KMS-11 (cell line): ENCODE results near the gene COL20A1.
"Not testable (repeated sequence)": the region's sequence is repeated elsewhere in the genome, so short reads cannot be mapped to it uniquely, and the experiment has no call there.

ENCODE experiments used
- H2AFZ ChIP-seq: fragments of 200-600 bp; sonication (generic); 2 replicates; pipeline ENCODE4 v1.6.1; 2016; ENCODE audit warnings: antibody characterized with exemption, mixed run types, low read depth
- H3K27ac ChIP-seq: fragments of 200-600 bp; sonication (generic); 2 replicates; pipeline ENCODE4 v1.6.1; 2016; ENCODE audit warnings: mild to moderate bottlenecking, mixed run types
- H3K27me3 ChIP-seq: fragments of 200-600 bp; sonication (generic); 2 replicates; pipeline ENCODE4 v1.6.1; 2017; ENCODE audit warnings: mild to moderate bottlenecking, low read depth, mixed run types, moderate library complexity; ENCODE audit not compliant: insufficient read depth
- H3K36me3 ChIP-seq: fragments of 200-600 bp; sonication (generic); 2 replicates; pipeline ENCODE4 v1.6.1; 2017; ENCODE audit warnings: mild to moderate bottlenecking, mixed run types; ENCODE audit not compliant: insufficient read depth
- H3K4me1 ChIP-seq: fragments of 200-600 bp; sonication (generic); 2 replicates; pipeline ENCODE4 v1.6.1; 2016; ENCODE audit warnings: mild to moderate bottlenecking, low read depth, mixed run types; ENCODE audit not compliant: poor library complexity, severe bottlenecking
- H3K4me2 ChIP-seq: fragments of 200-600 bp; sonication (generic); 2 replicates; pipeline ENCODE4 v1.7.0; 2016; ENCODE audit warnings: mild to moderate bottlenecking, mixed run types
- H3K4me3 ChIP-seq: fragments of 200-600 bp; sonication (generic); IDR thresholded peaks from 2 replicates; pipeline ENCODE4 v1.6.1; 2017; ENCODE audit warnings: low read depth, low read length, mixed read lengths; ENCODE audit not compliant: insufficient read depth
- H3K79me2 ChIP-seq: fragments of 200-600 bp; sonication (generic); 2 replicates; pipeline ENCODE4 v1.6.1; 2016; ENCODE audit warnings: low read depth, mixed run types; ENCODE audit not compliant: insufficient read depth
- H3K9ac ChIP-seq: fragments of 200-600 bp; sonication (generic); 2 replicates; pipeline ENCODE4 v1.6.1; 2016; ENCODE audit warnings: mild to moderate bottlenecking, mixed run types
- H4K20me1 ChIP-seq: fragments of 200-600 bp; sonication (generic); 2 replicates; pipeline ENCODE4 v1.6.1; 2016; ENCODE audit warnings: mild to moderate bottlenecking, mixed run types; ENCODE audit not compliant: insufficient read depth
- CTCF ChIP-seq: fragments of 200-600 bp; sonication (generic); conservative IDR thresholded peaks from 2 replicates; pipeline ENCODE4 v1.6.1; 2017; ENCODE audit warnings: low read depth, mild to moderate bottlenecking, antibody characterized with exemption, low read length, moderate library complexity, mixed read lengths

COL20A1 gene

GRCh38 chr20:63379296-63379695 lies 86.3 kb downstream of the COL20A1 start:
- Histone ChIP-seq H3K4me3 (no peak overlapping the region), H2AFZ (no peak overlapping the region), H3K9ac (no peak overlapping the region), H3K4me2 (no peak overlapping the region), H3K4me1 (no peaks in the 10 kb centered on the region), H3K27me3 (peaks cover 91% of the 10 kb centered on the region), H3K36me3 (no peaks in the 10 kb centered on the region), H3K79me2 (no peaks in the 10 kb centered on the region), H3K27ac (no peak overlapping the region), H4K20me1 (no peaks in the 10 kb centered on the region)
- no peak for TF ChIP-seq CTCF

GRCh38 chr20:63379872-63380271 lies 86.9 kb downstream of the COL20A1 start:
- H4K20me1 ChIP-seq = not testable (repeated sequence)

GRCh38 chr20:63380346-63380870 lies 87.4 kb downstream of the COL20A1 start:
- no peak overlapping the region for H3K9ac ChIP-seq
- H4K20me1 ChIP-seq = no peaks in the 10 kb centered on the region
- H3K4me1 ChIP-seq = no peaks in the 10 kb centered on the region
- H3K4me2 ChIP-seq = no peak overlapping the region
- no peak overlapping the region for H2AFZ ChIP-seq
- H3K27ac ChIP-seq = no peak overlapping the region
- H3K36me3 ChIP-seq = no peaks in the 10 kb centered on the region
- H3K4me3 ChIP-seq = no peak overlapping the region
- no peaks in the 10 kb centered on the region for H3K79me2 ChIP-seq
- TF ChIP-seq CTCF = no peak
- H3K27me3 ChIP-seq = peaks cover 91% of the 10 kb centered on the region

More at GRCh38 chr20:63379872-63380271, 86.9 kb downstream of the COL20A1 start:
- not testable (repeated sequence) for H3K27ac ChIP-seq, H2AFZ ChIP-seq, H3K4me3 ChIP-seq, H3K9ac ChIP-seq, H3K79me2 ChIP-seq, H3K4me1 ChIP-seq, H3K4me2 ChIP-seq, H3K36me3 ChIP-seq
- peaks cover 91% of the 10 kb centered on the region for H3K27me3 ChIP-seq

GRCh38 chr20:63381781-63382431 lies 88.9 kb downstream of the COL20A1 start:
- peaks cover 96% of the 10 kb centered on the region for H3K27me3 ChIP-seq
- no peaks in the 10 kb centered on the region for H4K20me1 ChIP-seq
- peak; percentile 96 for TF ChIP-seq CTCF
- no peak overlapping the region for H2AFZ ChIP-seq
- H3K79me2 ChIP-seq = no peaks in the 10 kb centered on the region
- no peaks in the 10 kb centered on the region for H3K4me1 ChIP-seq
- no peaks in the 10 kb centered on the region for H3K36me3 ChIP-seq
- no peak overlapping the region for H3K4me3 ChIP-seq
- H3K27ac ChIP-seq = no peak overlapping the region
- H3K9ac ChIP-seq = no peak overlapping the region
- no peak overlapping the region for H3K4me2 ChIP-seq

GRCh38 chr20:63382551-63383300 lies 89.7 kb downstream of the COL20A1 start:
- Histone ChIP-seq H3K4me1 (no peaks in the 10 kb centered on the region), H3K79me2 (no peaks in the 10 kb centered on the region), H3K4me2 (no peak overlapping the region), H4K20me1 (no peaks in the 10 kb centered on the region), H3K9ac (no peak overlapping the region), H3K27ac (no peak overlapping the region), H3K4me3 (no peak overlapping the region), H2AFZ (no peak overlapping the region), H3K36me3 (no peaks in the 10 kb centered on the region), H3K27me3 (peaks cover 89% of the 10 kb centered on the region)
- no peak for TF ChIP-seq CTCF
